ENCODE data around the gene NPB. TPM values are rescaled to one million over a fixed set of nuclear protein-coding genes. Genes with fewer than 3 reads are reported as not detected.

The NPB gene
- total and polyA plus RNA-seq, 2 donors (not counting 1 experiment from before 2014, with no cell fraction given): 0.44 TPM; not detected in 1

DNA sequence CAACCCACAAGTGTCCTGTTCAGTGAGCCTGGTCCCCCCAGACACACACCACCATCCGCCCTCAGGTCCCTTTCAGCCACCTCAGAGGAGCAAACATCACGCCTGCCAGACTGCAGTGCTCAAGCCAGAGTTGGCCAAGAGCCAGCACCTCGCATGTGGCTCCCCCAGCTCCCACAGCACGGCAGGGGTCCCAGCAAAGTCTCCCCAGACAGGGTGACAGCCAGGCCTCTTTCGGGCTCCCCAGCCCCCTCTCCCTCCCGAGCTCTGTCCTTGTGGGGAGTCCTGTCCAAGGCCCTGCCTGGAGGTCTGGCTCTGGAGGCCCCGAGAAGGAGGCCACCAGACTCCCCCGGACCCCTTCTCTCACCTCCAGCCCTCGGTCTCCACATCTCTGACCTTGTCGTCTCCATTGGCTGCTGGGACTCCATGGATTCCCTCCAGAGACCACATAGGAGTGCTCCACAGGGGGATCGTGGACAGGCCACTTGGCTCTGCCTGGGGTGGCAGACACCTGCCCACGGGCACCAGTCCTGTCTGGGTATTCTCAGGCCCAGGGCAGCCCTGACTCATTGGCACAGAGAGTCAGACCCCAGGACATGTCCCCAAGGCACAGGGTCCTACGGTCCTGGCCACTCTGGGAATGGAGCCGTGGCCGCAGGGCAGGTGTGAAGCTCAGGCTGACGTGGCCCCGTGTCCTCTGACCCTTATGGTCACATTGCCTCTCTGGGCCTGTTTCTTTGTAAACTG lies 46.8 kb downstream of the NPB start:
- Mint-ChIP-seq H3K27me3 (peaks cover 5% of the 10 kb centered on the region), H3K4me3 (no peak overlapping the region), H3K4me1 (no peaks in the 10 kb centered on the region), H3K27ac (no peak overlapping the region), H3K9me3 (ENCODE audit: insufficient read depth) (no peaks in the 10 kb centered on the region)
- no peak for ATAC-seq (ENCODE audit: low read depth)
- TF ChIP-seq, protein P1, sequence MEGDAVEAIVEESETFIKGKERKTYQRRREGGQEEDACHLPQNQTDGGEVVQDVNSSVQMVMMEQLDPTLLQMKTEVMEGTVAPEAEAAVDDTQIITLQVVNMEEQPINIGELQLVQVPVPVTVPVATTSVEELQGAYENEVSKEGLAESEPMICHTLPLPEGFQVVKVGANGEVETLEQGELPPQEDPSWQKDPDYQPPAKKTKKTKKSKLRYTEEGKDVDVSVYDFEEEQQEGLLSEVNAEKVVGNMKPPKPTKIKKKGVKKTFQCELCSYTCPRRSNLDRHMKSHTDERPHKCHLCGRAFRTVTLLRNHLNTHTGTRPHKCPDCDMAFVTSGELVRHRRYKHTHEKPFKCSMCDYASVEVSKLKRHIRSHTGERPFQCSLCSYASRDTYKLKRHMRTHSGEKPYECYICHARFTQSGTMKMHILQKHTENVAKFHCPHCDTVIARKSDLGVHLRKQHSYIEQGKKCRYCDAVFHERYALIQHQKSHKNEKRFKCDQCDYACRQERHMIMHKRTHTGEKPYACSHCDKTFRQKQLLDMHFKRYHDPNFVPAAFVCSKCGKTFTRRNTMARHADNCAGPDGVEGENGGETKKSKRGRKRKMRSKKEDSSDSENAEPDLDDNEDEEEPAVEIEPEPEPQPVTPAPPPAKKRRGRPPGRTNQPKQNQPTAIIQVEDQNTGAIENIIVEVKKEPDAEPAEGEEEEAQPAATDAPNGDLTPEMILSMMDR (IDR thresholded peaks at IDR 0.05): no peak
- TF ChIP-seq EZH2 (IDR thresholded peaks at IDR 0.05; ENCODE audit: borderline replicate concordance, insufficient read depth, low read depth, low read length, poor library complexity, severe bottlenecking): no peak
- H3K4me3 ChIP-seq (ENCODE audit: control extremely low read depth in 1 of 5, extremely low read depth in 1 of 5, insufficient read depth in 1 of 5, low read depth in 2 of 5, low read length in 4 of 5): no peak overlapping the region
- no peaks in the 10 kb centered on the region for H4K20me1 ChIP-seq (ENCODE audit: control insufficient read depth, insufficient read depth, low read length, poor library complexity, severe bottlenecking)
- no peak for DNase-seq
- WGBS (ENCODE audit: insufficient coverage): 80% methylated on average over 15 of the region's 17 CpGs
- H3K9ac ChIP-seq (ENCODE audit: low read length): no peak overlapping the region
- peaks cover 0 to 8% (median 0%) of the 10 kb centered on the region in 4 experiments for H3K27me3 ChIP-seq (replicated peaks in 1 of 4; ENCODE audit: control extremely low read depth in 1 of 4, control insufficient read depth in 3 of 4, insufficient read depth in 4 of 4, low read length in 3 of 4)
- CTCF ChIA-PET: no interaction called here
- intact Hi-C loops (cut with micrococcal nuclease): no loop called here
- no peak overlapping the region for H2AFZ ChIP-seq (ENCODE audit: insufficient read depth, low read depth, low read length, poor library complexity, severe bottlenecking)
- H3K4me1 ChIP-seq (ENCODE audit: control insufficient read depth in 2 of 2, insufficient read depth in 2 of 2, low read length in 2 of 2): no peaks in the 10 kb centered on the region
- H3K27ac ChIP-seq (ENCODE audit: low read length in 2 of 2): no peak overlapping the region
- no peaks in the 10 kb centered on the region for H3K79me2 ChIP-seq (ENCODE audit: control insufficient read depth, insufficient read depth, low read length)
- H3K4me2 ChIP-seq (replicated peaks; ENCODE audit: low read depth, low read length, poor library complexity, severe bottlenecking): no peak overlapping the region
- no peaks in the 10 kb centered on the region for H3K9me3 ChIP-seq (ENCODE audit: control extremely low read depth in 1 of 3, control insufficient read depth in 2 of 3, insufficient read depth in 1 of 3, low read length in 2 of 3)
- H3K36me3 ChIP-seq (replicated peaks in 1 of 2; ENCODE audit: control extremely low read depth in 1 of 2, control insufficient read depth in 1 of 2, extremely low read depth in 1 of 2, insufficient read depth in 2 of 2, low read length in 1 of 2): no peaks in the 10 kb centered on the region
- POLR2A ChIA-PET: no interaction called here

DNA sequence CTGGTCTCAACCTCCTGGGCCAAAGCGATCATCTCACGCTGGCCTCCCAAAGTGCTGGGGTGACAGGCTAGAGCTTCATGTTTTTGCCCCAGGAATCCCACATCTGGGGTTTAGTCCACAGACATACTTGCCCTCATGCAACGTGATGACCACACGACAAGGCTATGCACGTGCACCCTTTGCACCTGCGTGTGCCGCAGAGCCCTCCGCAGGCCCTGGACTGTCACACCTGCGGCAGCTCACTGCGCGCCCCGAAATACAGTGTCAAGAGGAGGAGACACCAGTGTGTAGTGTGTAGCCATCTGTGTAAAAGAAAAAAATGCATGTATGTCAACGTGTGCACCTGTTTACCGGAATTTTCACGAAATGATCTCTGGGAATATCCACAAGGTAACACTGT lies 48.5 kb downstream of the NPB start:
- DNase-seq (no peak), ATAC-seq (ENCODE audit: low read depth) (no peak)
- CTCF ChIA-PET: interaction anchor here (2.1 kb wide), 1 partner anchor 9 kb away, joined by 6 read pairs; no protein-coding TSS in a partner anchor
- peaks cover 5% of the 10 kb centered on the region for H3K27me3 Mint-ChIP-seq
- 92% methylated on average over 14 of the region's 15 CpGs for WGBS (ENCODE audit: insufficient coverage)
- POLR2A ChIA-PET: no interaction called here
- H3K27ac ChIP-seq (ENCODE audit: low read length in 2 of 2): no peak overlapping the region
- H3K4me3 Mint-ChIP-seq: no peak overlapping the region
- no peaks in the 10 kb centered on the region for H4K20me1 ChIP-seq (ENCODE audit: control insufficient read depth, insufficient read depth, low read length, poor library complexity, severe bottlenecking)
- no peaks in the 10 kb centered on the region for H3K4me1 ChIP-seq (ENCODE audit: control insufficient read depth in 2 of 2, insufficient read depth in 2 of 2, low read length in 2 of 2)
- no peaks in the 10 kb centered on the region for H3K4me1 Mint-ChIP-seq
- no peaks in the 10 kb centered on the region for H3K9me3 Mint-ChIP-seq (ENCODE audit: insufficient read depth)
- H3K36me3 ChIP-seq (replicated peaks in 1 of 2; ENCODE audit: control extremely low read depth in 1 of 2, control insufficient read depth in 1 of 2, extremely low read depth in 1 of 2, insufficient read depth in 2 of 2, low read length in 1 of 2): no peaks in the 10 kb centered on the region
- TF ChIP-seq, protein P1 (IDR thresholded peaks at IDR 0.05): no peak
- TF ChIP-seq EZH2 (IDR thresholded peaks at IDR 0.05; ENCODE audit: borderline replicate concordance, insufficient read depth, low read depth, low read length, poor library complexity, severe bottlenecking): no peak
- peaks cover 0 to 12% (median 0%) of the 10 kb centered on the region in 4 experiments for H3K27me3 ChIP-seq (replicated peaks in 1 of 4; ENCODE audit: control extremely low read depth in 1 of 4, control insufficient read depth in 3 of 4, insufficient read depth in 4 of 4, low read length in 3 of 4)
- H3K4me3 ChIP-seq (ENCODE audit: control extremely low read depth in 1 of 5, extremely low read depth in 1 of 5, insufficient read depth in 1 of 5, low read depth in 2 of 5, low read length in 4 of 5): no peak overlapping the region
- no peaks in the 10 kb centered on the region for H3K9me3 ChIP-seq (ENCODE audit: control extremely low read depth in 1 of 3, control insufficient read depth in 2 of 3, insufficient read depth in 1 of 3, low read length in 2 of 3)
- intact Hi-C loops (cut with micrococcal nuclease): no loop called here
- H3K9ac ChIP-seq (ENCODE audit: low read length): no peak overlapping the region
- H3K4me2 ChIP-seq (replicated peaks; ENCODE audit: low read depth, low read length, poor library complexity, severe bottlenecking): no peak overlapping the region
- H3K27ac Mint-ChIP-seq: no peak overlapping the region
- no peak overlapping the region for H2AFZ ChIP-seq (ENCODE audit: insufficient read depth, low read depth, low read length, poor library complexity, severe bottlenecking)
- no peaks in the 10 kb centered on the region for H3K79me2 ChIP-seq (ENCODE audit: control insufficient read depth, insufficient read depth, low read length)

All from B cell (primary cell).